Hematopoietic multipotent progenitor cell treated with erythropoietin and hydrocortisone succinate and interleukin-3 and kit ligand, for 17 days (in vitro differentiated cells): ENCODE data around the gene TRAIP.
"Not testable (repeated sequence)": the region's sequence is repeated elsewhere in the genome, so short reads cannot be mapped to it uniquely, and the experiment has no call there.

ENCODE experiments used
- DNase-seq: peaks from one replicate; pipeline ENCODE4 v3.0.0-alpha.2; 2015; ENCODE audit warnings: low spot score

TRAIP gene

GRCh38 chr3:49856181-49857005 is at the start of gene TRAIP:
Gene TRAIP, minus strand, starts transcription at chr3:49856564. Its CDS starts 111 bp downstream, at chr3:49856453.
- DNase-seq, result peak; percentile 96

GRCh38 chr3:49904448-49904847 is 48.1 kb upstream of the TRAIP start:
- not testable (repeated sequence) for DNase-seq

GRCh38 chr3:49903451-49904424 is 47.4 kb upstream of the TRAIP start, which contains the start of gene MST1R:
Gene MST1R, minus strand, starts transcription at chr3:49903873. Its CDS starts 264 bp downstream, at chr3:49903609.
- DNase-seq, result peak; percentile 53

DNA sequence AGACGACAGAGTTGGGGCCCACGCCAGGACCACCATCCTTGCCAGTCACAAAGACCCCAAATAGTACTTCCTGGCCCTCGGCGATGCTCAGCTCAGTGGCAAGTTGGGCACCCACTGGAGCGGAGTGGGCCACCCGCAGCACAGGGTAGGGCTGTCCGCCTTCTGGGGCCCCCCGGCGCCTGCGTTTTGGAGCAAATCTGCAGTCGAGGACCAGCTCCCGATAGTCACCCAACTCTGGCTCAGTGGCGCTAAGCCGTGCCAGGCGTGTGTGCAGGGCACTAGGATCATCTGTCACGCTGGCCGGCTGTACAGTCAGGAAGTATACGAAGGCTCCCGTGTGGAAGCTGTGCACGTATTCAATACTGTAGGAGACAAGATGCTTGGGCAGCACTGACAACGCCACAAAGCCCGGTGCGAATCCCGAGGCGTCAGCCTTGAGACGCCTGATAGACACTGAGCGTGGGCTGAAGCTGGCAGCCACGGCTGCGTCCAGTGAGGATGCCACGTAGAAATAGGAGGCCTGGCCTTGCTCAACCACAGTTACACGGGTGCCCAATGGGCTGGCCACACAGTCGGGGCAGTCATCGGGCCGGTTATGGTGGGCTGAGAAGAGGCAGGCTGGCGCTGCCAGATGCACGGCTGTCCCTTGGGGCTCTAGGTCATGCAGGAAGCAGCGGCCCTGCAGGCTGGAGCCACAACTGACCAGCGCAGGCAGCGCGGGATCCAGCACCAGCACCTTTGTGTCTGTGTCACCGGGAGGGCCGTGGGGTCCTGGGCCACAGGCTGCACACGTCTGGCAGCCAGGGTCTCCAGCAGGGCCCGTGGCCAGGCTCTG is 46.4 kb upstream of the TRAIP start:
- DNase-seq, result no peak

GRCh38 chr3:49901366-49902339 is 45.3 kb upstream of the TRAIP start:
- DNase-seq, result no peak

- no peak for DNase-seq
These were observed 44.3 kb upstream of the TRAIP start for GRCh38 chr3:49900491-49901153.

- DNase-seq, result no peak
These were observed 43.5 kb upstream of the TRAIP start for GRCh38 chr3:49899815-49900214.

GRCh38 chr3:49898991-49899390 is 42.6 kb upstream of the TRAIP start:
- no peak for DNase-seq

- DNase-seq, result no peak
These were observed 40.0 kb upstream of the TRAIP start for GRCh38 chr3:49896345-49896744.

DNA sequence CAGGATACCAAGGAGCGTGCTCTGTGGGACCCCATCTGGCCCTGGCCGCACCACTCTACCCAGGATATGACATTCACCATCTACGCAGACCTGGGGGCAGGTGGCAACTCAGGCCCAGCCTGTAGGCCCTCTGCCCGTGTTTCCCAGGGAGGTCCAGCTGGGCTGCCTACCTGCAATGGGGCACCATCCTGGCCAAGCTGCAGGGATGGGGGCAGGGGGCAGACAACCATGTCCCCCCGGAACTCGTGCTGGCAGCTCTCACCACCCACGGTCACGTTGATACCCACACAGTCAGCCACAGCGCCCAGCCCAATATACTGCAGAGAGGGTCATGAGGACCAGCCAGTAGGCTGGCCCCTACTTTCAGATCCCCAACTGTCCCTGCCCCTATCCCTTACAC is 39.4 kb upstream of the TRAIP start:
- DNase-seq, result no peak

GRCh38 chr3:49889296-49889695 is 32.9 kb upstream of the TRAIP start:
- DNase-seq, result no peak

GRCh38 chr3:49886922-49887265 is 30.5 kb upstream of the TRAIP start:
- no peak for DNase-seq

DNA sequence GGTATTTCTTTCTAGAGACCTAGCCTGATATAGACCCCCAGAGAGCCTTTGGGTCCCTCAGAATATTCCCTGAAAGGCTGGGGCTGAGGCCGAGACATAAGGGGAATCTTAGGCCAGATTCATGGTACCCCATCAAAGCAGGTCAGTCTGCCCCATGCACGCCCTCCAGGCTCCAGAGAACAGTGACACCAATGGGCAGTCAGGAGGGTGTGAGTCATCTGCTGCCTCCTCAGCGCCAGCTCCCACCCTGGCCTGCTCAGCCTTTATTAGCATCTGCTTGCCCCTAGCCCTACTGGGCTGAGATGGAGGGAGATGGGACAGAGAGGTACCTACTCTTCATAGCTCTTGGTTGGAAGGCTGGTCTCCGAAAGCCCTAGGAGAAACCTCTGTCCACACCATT is 27.6 kb upstream of the TRAIP start:
- DNase-seq, result no peak

GRCh38 chr3:49882166-49882565 is 25.8 kb upstream of the TRAIP start:
- no peak for DNase-seq

DNA sequence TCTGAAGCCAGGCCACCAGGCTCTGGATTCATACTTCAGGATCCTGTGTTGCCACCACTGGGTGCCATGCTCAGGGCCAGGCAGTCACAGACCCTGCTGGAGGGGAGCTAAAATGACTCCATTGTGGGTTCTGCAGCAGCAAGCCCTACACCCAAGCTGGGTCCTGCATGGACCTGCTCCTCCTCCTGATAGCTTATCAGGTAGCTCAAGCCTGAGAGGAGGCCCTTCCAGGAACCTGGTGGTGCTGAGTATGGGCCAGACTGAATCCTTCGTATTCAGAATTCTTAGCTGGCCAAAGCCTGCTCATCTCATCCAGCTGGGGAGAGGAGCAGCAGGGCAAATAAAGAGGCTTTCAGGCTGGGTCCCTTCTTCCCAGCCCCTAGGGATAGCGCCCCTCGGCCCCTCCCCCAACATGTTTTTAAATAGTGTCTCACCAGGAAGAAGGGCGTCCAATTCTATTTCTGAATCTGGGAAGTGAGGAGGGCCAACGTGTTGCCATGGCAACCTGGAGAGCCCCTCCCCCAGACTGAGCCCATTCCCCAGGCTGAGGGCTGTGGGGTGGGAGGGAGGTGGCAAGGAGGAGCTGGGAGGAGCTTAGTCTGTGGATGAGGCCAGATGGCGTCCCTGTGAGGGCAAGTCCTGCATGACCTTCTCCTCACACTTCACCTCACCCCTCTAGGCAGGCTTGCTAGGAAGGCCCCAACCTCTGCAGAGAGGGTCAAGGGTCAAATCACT is 24.4 kb upstream of the TRAIP start:
- no peak for DNase-seq

DNA sequence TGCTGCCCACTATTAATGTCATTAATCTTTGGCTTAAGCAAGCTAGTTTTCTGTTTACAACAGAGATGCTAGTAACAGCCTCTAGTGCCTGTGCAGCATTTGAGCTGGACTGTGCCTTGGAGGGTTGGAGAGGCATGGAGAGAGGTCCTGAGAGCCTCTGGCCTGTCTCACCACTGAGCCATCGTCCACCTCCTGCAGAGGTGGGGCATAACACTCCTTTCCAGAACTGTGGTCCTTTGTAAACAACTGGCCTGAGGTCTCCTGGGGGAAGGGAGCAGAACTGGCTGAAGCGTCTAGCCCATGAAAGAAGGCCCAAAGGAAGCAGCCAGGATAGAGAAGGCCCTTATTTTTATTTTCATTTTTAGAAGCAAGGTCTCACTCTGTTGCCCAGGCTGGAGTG is 23.4 kb upstream of the TRAIP start:
- no peak for DNase-seq

- DNase-seq, result no peak
These were observed 22.3 kb upstream of the TRAIP start for GRCh38 chr3:49878686-49879085.

GRCh38 chr3:49877716-49878115 is 21.4 kb upstream of the TRAIP start:
- no peak for DNase-seq

DNA sequence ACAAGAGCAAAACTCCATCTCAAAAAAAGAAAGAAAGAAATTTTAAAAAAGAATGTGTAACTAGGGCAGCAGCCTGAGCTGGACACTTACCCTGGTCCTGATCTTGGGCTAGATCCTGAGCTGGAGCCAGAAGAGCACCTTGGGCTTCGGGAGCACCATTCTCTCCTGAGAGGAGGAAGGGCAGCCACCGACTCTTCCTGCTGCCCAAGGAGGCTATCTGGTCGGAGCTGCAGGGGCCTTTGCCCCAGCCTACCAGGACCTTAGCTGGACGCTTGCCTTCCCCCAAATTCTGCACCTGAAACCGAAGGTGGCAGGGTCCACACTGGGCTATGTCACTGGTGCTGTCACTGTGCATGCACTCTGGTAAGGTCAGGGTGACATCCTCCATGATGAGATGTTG is 20.2 kb upstream of the TRAIP start:
- no peak for DNase-seq

GRCh38 chr3:49873623-49874022 is 17.3 kb upstream of the TRAIP start:
- DNase-seq, result no peak
